GM23338 (cell line): ENCODE measurements around the gene VSIG10L2.

Source experiments
- CREB1 ChIP-seq: fragments of 250-450 bp; sonication (Bioruptor Pico); IDR thresholded peaks from 2 replicates; pipeline ENCODE4 v1.5.0; 2020; ENCODE audit warnings: low read depth, mild to moderate bottlenecking, moderate library complexity
- EZH2 ChIP-seq: fragments of 200-600 bp; sonication (generic); IDR thresholded peaks from one replicate; pipeline ENCODE4 v1.8.0; 2017; ENCODE audit warnings: antibody characterized with exemption, mild to moderate bottlenecking, low read depth; ENCODE audit not compliant: unreplicated experiment
- EZH2phosphoT487 ChIP-seq: fragments of 200-600 bp; sonication (generic); IDR thresholded peaks from one replicate; pipeline ENCODE4 v1.8.1; 2018; ENCODE audit warnings: antibody characterized with exemption; ENCODE audit not compliant: unreplicated experiment
- NANOG ChIP-seq: IDR thresholded peaks from 2 replicates; pipeline ENCODE4 v1.6.1; 2016; ENCODE audit warnings: antibody characterized with exemption, borderline replicate concordance
- POLR2AphosphoS5 ChIP-seq: IDR thresholded peaks from 2 replicates; pipeline ENCODE4 v1.6.1; 2016; ENCODE audit warnings: antibody characterized with exemption, low read depth
- ZNF114 ChIP-seq: fragments of 250-450 bp; sonication (Bioruptor Pico); IDR thresholded peaks from 2 replicates; pipeline ENCODE4 v1.5.0; 2020; ENCODE audit warnings: mild to moderate bottlenecking, moderate library complexity
- ZNF331 ChIP-seq: fragments of 250-450 bp; sonication (Bioruptor Pico); IDR thresholded peaks from 2 replicates; pipeline ENCODE4 v1.5.0; 2020; ENCODE audit warnings: low read depth, mild to moderate bottlenecking, moderate library complexity
- TF ChIP-seq, protein P1 (sequence below), 2 experiments: fragments of 200-600 bp in 1 of 2; sonication (generic) in 1 of 2; conservative IDR thresholded peaks; 2 replicates each; pipeline versions ENCODE4 v1.5.1 to v1.6.1; 2016 to 2017; ENCODE audit warnings: antibody characterized with exemption in 2 of 2, low read depth in 2 of 2, mild to moderate bottlenecking in 2 of 2, moderate library complexity in 1 of 2
- TF ChIP-seq, protein P2 (sequence below): IDR thresholded peaks from one replicate; pipeline ENCODE4 v1.6.1; 2018; ENCODE audit warnings: antibody characterized with exemption; ENCODE audit not compliant: unreplicated experiment
- TF ChIP-seq, protein P3 (sequence below): IDR thresholded peaks from 2 replicates; pipeline ENCODE4 v1.6.1; 2016; ENCODE audit warnings: antibody characterized with exemption

DNA sequence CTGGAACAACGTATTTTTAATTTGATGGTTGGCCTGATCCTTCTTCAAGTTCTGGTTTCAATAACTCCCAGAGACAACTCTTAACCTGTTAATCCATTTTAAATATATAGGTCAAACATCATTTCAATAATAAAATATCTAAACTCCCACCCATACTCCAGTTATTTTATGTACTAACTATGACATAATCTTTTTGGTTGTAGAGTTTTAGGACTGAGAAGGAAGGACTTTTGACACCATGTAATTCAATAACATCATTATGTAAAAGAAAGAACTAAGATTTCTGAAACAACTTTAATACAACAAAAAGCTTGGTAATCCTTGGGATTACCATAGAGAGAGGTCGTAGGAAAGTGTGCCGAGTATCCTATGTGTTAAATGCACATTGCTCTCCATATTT is 31.5 kb downstream of the VSIG10L2 start:
- TF ChIP-seq, protein P1, sequence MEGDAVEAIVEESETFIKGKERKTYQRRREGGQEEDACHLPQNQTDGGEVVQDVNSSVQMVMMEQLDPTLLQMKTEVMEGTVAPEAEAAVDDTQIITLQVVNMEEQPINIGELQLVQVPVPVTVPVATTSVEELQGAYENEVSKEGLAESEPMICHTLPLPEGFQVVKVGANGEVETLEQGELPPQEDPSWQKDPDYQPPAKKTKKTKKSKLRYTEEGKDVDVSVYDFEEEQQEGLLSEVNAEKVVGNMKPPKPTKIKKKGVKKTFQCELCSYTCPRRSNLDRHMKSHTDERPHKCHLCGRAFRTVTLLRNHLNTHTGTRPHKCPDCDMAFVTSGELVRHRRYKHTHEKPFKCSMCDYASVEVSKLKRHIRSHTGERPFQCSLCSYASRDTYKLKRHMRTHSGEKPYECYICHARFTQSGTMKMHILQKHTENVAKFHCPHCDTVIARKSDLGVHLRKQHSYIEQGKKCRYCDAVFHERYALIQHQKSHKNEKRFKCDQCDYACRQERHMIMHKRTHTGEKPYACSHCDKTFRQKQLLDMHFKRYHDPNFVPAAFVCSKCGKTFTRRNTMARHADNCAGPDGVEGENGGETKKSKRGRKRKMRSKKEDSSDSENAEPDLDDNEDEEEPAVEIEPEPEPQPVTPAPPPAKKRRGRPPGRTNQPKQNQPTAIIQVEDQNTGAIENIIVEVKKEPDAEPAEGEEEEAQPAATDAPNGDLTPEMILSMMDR (conservative IDR thresholded peaks at IDR 0.05; ENCODE audit: low read depth in 2 of 2), result no peak
- TF ChIP-seq POLR2AphosphoS5, result no peak
- TF ChIP-seq EZH2, result no peak
- TF ChIP-seq, protein P2, sequence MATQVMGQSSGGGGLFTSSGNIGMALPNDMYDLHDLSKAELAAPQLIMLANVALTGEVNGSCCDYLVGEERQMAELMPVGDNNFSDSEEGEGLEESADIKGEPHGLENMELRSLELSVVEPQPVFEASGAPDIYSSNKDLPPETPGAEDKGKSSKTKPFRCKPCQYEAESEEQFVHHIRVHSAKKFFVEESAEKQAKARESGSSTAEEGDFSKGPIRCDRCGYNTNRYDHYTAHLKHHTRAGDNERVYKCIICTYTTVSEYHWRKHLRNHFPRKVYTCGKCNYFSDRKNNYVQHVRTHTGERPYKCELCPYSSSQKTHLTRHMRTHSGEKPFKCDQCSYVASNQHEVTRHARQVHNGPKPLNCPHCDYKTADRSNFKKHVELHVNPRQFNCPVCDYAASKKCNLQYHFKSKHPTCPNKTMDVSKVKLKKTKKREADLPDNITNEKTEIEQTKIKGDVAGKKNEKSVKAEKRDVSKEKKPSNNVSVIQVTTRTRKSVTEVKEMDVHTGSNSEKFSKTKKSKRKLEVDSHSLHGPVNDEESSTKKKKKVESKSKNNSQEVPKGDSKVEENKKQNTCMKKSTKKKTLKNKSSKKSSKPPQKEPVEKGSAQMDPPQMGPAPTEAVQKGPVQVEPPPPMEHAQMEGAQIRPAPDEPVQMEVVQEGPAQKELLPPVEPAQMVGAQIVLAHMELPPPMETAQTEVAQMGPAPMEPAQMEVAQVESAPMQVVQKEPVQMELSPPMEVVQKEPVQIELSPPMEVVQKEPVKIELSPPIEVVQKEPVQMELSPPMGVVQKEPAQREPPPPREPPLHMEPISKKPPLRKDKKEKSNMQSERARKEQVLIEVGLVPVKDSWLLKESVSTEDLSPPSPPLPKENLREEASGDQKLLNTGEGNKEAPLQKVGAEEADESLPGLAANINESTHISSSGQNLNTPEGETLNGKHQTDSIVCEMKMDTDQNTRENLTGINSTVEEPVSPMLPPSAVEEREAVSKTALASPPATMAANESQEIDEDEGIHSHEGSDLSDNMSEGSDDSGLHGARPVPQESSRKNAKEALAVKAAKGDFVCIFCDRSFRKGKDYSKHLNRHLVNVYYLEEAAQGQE, result no peak
- TF ChIP-seq EZH2phosphoT487, result no peak
- no peak for TF ChIP-seq ZNF114 (CRISPR knock-in tag)
- no peak for TF ChIP-seq CREB1
- TF ChIP-seq ZNF331 (CRISPR knock-in tag), result no peak
- no peak for TF ChIP-seq NANOG
- TF ChIP-seq, protein P3, sequence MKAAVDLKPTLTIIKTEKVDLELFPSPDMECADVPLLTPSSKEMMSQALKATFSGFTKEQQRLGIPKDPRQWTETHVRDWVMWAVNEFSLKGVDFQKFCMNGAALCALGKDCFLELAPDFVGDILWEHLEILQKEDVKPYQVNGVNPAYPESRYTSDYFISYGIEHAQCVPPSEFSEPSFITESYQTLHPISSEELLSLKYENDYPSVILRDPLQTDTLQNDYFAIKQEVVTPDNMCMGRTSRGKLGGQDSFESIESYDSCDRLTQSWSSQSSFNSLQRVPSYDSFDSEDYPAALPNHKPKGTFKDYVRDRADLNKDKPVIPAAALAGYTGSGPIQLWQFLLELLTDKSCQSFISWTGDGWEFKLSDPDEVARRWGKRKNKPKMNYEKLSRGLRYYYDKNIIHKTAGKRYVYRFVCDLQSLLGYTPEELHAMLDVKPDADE, result no peak
